GM18519 (cell line): Measurements from ENCODE around the gene NR2E3.

Source experiments
- ATAC-seq: cut with Tn5 transposase; IDR thresholded peaks from one replicate; pipeline ENCODE4 v1.9.1; 2021; ENCODE audit warnings: mild to moderate bottlenecking, moderate library complexity; ENCODE audit not compliant: unreplicated experiment, low FRiP score

The NR2E3 gene

GRCh38 chr15:71789616-71790015, 20.7 kb upstream of the NR2E3 start:
- no peak for ATAC-seq

- ATAC-seq: no peak
These were observed 20.3 kb upstream of the NR2E3 start for GRCh38 chr15:71790081-71790480.

- no peak for ATAC-seq
These were observed 18.4 kb upstream of the NR2E3 start for GRCh38 chr15:71791975-71792374.

- no peak for ATAC-seq
These were observed 17.8 kb upstream of the NR2E3 start for GRCh38 chr15:71792521-71792920.

GRCh38 chr15:71798641-71799040, 11.7 kb upstream of the NR2E3 start:
- ATAC-seq: no peak

- no peak for ATAC-seq
These were observed 10.2 kb upstream of the NR2E3 start for GRCh38 chr15:71800190-71800589.

GRCh38 chr15:71800835-71801745, 9.3 kb upstream of the NR2E3 start:
- ATAC-seq: no peak

- ATAC-seq: no peak
These were observed 8.3 kb upstream of the NR2E3 start for GRCh38 chr15:71801935-71802655.

GRCh38 chr15:71802770-71803169, 7.6 kb upstream of the NR2E3 start:
- no peak for ATAC-seq

- ATAC-seq: no peak
These were observed 6.1 kb upstream of the NR2E3 start for GRCh38 chr15:71804226-71804625.

GRCh38 chr15:71804695-71805470, 5.5 kb upstream of the NR2E3 start:
- no peak for ATAC-seq

GRCh38 chr15:71806452-71806931, 3.9 kb upstream of the NR2E3 start:
- no peak for ATAC-seq

- ATAC-seq: no peak
These were observed 3.2 kb upstream of the NR2E3 start for GRCh38 chr15:71807125-71807629.

- ATAC-seq: no peak
These were observed 2.7 kb upstream of the NR2E3 start for GRCh38 chr15:71807691-71808091.

- no peak for ATAC-seq
These were observed 1.9 kb upstream of the NR2E3 start for GRCh38 chr15:71808311-71809020.

GRCh38 chr15:71809346-71809745, 1.0 kb upstream of the NR2E3 start:
- ATAC-seq: no peak

GRCh38 chr15:71811036-71811736, 832 bp downstream of the NR2E3 start:
- no peak for ATAC-seq

GRCh38 chr15:71811752-71812735, 1.7 kb downstream of the NR2E3 start:
- ATAC-seq: no peak
